CD14-positive monocyte (primary cell): ENCODE data around the gene EPB41L4A. TPM values are rescaled to one million over a fixed set of nuclear protein-coding genes. Genes with fewer than 3 reads are reported as not detected.

ENCODE experiments used
- DNase-seq, 3 donors: peaks; one replicate each; pipeline ENCODE4 v3.0.0-alpha.2; 2011 to 2022
- H2AFZ ChIP-seq: 2 replicates; pipeline ENCODE4 v1.6.0; 2012; ENCODE audit warnings: mild to moderate bottlenecking, low read depth, low read length, inconsistent platforms; ENCODE audit not compliant: insufficient read depth, poor library complexity, severe bottlenecking
- H3K27ac ChIP-seq, 2 donors: 1 replicate in 1 of 2; 2 replicates in 1 of 2; pipeline ENCODE4 v1.5.1; 2012 to 2013; ENCODE audit warnings: low read length in 2 of 2, control low read depth in 1 of 2, inconsistent platforms in 1 of 2, low read depth in 1 of 2, mild to moderate bottlenecking in 1 of 2
- H3K27me3 ChIP-seq, 2 donors: one replicate each; pipeline versions ENCODE4 v1.6.0 to v1.6.1; 2011 to 2013; ENCODE audit warnings: low read length in 2 of 2; ENCODE audit not compliant: control insufficient read depth in 2 of 2, insufficient read depth in 2 of 2
- H3K36me3 ChIP-seq, 2 donors: replicated peaks in 1 of 2; 1 replicate in 1 of 2; 2 replicates in 1 of 2; pipeline versions ENCODE4 v1.5.1 to v1.6.1; 2012 to 2013; ENCODE audit warnings: low read length in 2 of 2, control low read depth in 1 of 2, inconsistent platforms in 1 of 2, mild to moderate bottlenecking in 1 of 2; ENCODE audit not compliant: insufficient read depth in 2 of 2, control insufficient read depth in 1 of 2
- H3K4me1 ChIP-seq, 2 donors: 1 replicate in 1 of 2; 2 replicates in 1 of 2; pipeline versions ENCODE4 v1.5.1 to v1.6.1; 2012 to 2013; ENCODE audit warnings: low read length in 2 of 2, control low read depth in 1 of 2, inconsistent platforms in 1 of 2, mild to moderate bottlenecking in 1 of 2, moderate library complexity in 1 of 2; ENCODE audit not compliant: insufficient read depth in 2 of 2, control insufficient read depth in 1 of 2
- H3K4me2 ChIP-seq: replicated peaks from 2 replicates; pipeline ENCODE3; 2012; ENCODE audit warnings: low read length, moderate library complexity, mild to moderate bottlenecking; ENCODE audit not compliant: poor library complexity, severe bottlenecking; ENCODE audit errors: extremely low read depth
- H3K4me3 ChIP-seq, 3 experiments: fragments of 200-600 bp in 1 of 3; sonication (generic) in 1 of 3; replicated peaks in 1 of 3; 1 replicate in 2 of 3; 2 replicates in 1 of 3; pipeline ENCODE4 v1.5.1; 2011 to 2013; ENCODE audit warnings: low read length in 3 of 3, mild to moderate bottlenecking in 3 of 3, control low read depth in 2 of 3, low read depth in 2 of 3, inconsistent platforms in 1 of 3, moderate library complexity in 1 of 3
- H3K79me2 ChIP-seq: 2 replicates; pipeline ENCODE4 v1.6.0; 2012; ENCODE audit warnings: mild to moderate bottlenecking, control low read depth, inconsistent platforms, low read length, moderate library complexity; ENCODE audit not compliant: insufficient read depth
- H3K9ac ChIP-seq: 2 replicates; pipeline ENCODE4 v1.6.0; 2017; ENCODE audit warnings: low read length, mild to moderate bottlenecking; ENCODE audit not compliant: insufficient read depth, poor library complexity, severe bottlenecking
- H3K9me3 ChIP-seq, 2 donors: replicated peaks in 1 of 2; 1 replicate in 1 of 2; 2 replicates in 1 of 2; pipeline versions ENCODE4 v1.5.1 to v1.6.1; 2012 to 2013; ENCODE audit warnings: low read length in 2 of 2, control low read depth in 1 of 2; ENCODE audit not compliant: control insufficient read depth in 1 of 2, insufficient read depth in 1 of 2
- H4K20me1 ChIP-seq: 2 replicates; pipeline ENCODE4 v1.6.0; 2012; ENCODE audit warnings: mild to moderate bottlenecking, low read length, control low read depth, moderate library complexity; ENCODE audit not compliant: insufficient read depth
- H3K27ac Mint-ChIP-seq, 7 donors: one replicate each; pipeline ENCODE4 v1.8.0; 2020; ENCODE audit warnings: mild to moderate bottlenecking in 7 of 7, mixed read lengths in 7 of 7, moderate library complexity in 6 of 7, inconsistent platforms in 2 of 7
- H3K27me3 Mint-ChIP-seq, 3 donors: one replicate each; pipeline ENCODE4 v1.8.0; 2021 to 2022; ENCODE audit warnings: low read depth in 3 of 3, mild to moderate bottlenecking in 3 of 3, mixed read lengths in 3 of 3, moderate library complexity in 3 of 3, inconsistent platforms in 1 of 3
- H3K36me3 Mint-ChIP-seq, 2 donors: one replicate each; pipeline ENCODE4 v1.8.0; 2020; ENCODE audit warnings: mixed read lengths in 2 of 2, inconsistent platforms in 1 of 2, mild to moderate bottlenecking in 1 of 2
- H3K4me1 Mint-ChIP-seq: one replicate; pipeline ENCODE4 v1.8.0; 2020; ENCODE audit warnings: mild to moderate bottlenecking, mixed read lengths
- H3K4me3 Mint-ChIP-seq, 2 donors: one replicate each; pipeline ENCODE4 v1.8.0; 2020; ENCODE audit warnings: mild to moderate bottlenecking in 2 of 2, mixed read lengths in 2 of 2, moderate library complexity in 1 of 2
- H3K9me3 Mint-ChIP-seq, 7 donors: one replicate each; pipeline ENCODE4 v1.8.0; 2020 to 2022; ENCODE audit warnings: mixed read lengths in 7 of 7, mild to moderate bottlenecking in 6 of 7, moderate library complexity in 6 of 7, inconsistent platforms in 2 of 7
- WGBS: methylation state at CpG from one replicate; pipeline ENCODE4 v1.1.5; 2013; ENCODE audit warnings: missing lambda C conversion rate; ENCODE audit not compliant: insufficient coverage; 5-methylcytosine and 5-hydroxymethylcytosine counted together
- intact Hi-C, 2 donors: fragments of 100-400 bp; cut with micrococcal nuclease; formaldehyde crosslinking; loops; one replicate each; pipeline versions ENCODE4 v1.15.0 to v1.15.1; 2023
- polyA plus RNA-seq, 3 donors: library from polyadenylated mRNA; depleted of rRNA in 1 of 3; unstranded in 2 of 3; stranded (reverse) in 1 of 3; fragments of 300-500 nt in 2 of 3; fragments of >200 nt in 1 of 3; fragmentation: Illumina TruSeq in 2 of 3; gene quantifications; 1 replicate in 2 of 3; 2 replicates in 1 of 3; pipeline ENCODE4 v1.2.3, GENCODE V29; 2012 to 2021
- TF ChIP-seq, protein P1 (sequence below): fragments of 200-600 bp; IDR thresholded peaks from one replicate; pipeline ENCODE4 v1.8.0; 2022; ENCODE audit warnings: antibody characterized with exemption, mild to moderate bottlenecking

Gene EPB41L4A
- polyA plus RNA-seq, 3 donors, result 0.01 to 0.05 TPM; not detected in 1

DNA sequence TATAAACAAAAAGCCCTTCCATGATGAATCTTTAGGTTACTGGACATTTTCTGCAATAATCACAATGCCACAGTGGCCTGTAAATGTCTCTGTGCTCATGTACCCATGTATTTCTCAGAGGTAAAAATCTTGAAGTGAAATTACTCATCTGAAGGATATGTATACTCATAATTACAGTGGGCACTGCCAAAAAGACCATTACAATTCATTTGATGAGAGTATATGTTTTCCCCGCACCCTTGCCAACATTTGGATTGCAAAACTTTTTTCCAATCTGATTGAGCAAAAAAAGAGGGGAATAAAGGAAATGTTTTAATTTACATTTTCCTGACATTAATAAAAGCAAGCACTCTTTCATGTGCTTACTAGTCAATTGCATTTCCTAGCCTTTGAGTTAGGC, 110.5 kb downstream of the EPB41L4A start:
- Mint-ChIP-seq H3K27me3 (peaks cover 1 to 2% (median 1%) of the 10 kb centered on the region in 3 donors), H3K4me1 (no peaks in the 10 kb centered on the region), H3K9me3 (peaks cover 0 to 4% (median 0%) of the 10 kb centered on the region in 7 donors), H3K36me3 (no peaks in the 10 kb centered on the region), H3K27ac (no peak overlapping the region), H3K4me3 (no peak overlapping the region)
- H3K4me1 ChIP-seq, result no peaks in the 10 kb centered on the region
- no peaks in the 10 kb centered on the region for H3K9me3 ChIP-seq
- H3K27me3 ChIP-seq, result no peaks in the 10 kb centered on the region
- H3K9ac ChIP-seq, result no peak overlapping the region
- H3K79me2 ChIP-seq, result no peaks in the 10 kb centered on the region
- intact Hi-C loops, result no loop called here
- TF ChIP-seq, protein P1, sequence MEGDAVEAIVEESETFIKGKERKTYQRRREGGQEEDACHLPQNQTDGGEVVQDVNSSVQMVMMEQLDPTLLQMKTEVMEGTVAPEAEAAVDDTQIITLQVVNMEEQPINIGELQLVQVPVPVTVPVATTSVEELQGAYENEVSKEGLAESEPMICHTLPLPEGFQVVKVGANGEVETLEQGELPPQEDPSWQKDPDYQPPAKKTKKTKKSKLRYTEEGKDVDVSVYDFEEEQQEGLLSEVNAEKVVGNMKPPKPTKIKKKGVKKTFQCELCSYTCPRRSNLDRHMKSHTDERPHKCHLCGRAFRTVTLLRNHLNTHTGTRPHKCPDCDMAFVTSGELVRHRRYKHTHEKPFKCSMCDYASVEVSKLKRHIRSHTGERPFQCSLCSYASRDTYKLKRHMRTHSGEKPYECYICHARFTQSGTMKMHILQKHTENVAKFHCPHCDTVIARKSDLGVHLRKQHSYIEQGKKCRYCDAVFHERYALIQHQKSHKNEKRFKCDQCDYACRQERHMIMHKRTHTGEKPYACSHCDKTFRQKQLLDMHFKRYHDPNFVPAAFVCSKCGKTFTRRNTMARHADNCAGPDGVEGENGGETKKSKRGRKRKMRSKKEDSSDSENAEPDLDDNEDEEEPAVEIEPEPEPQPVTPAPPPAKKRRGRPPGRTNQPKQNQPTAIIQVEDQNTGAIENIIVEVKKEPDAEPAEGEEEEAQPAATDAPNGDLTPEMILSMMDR, result no peak
- no peak overlapping the region for H2AFZ ChIP-seq
- no peaks in the 10 kb centered on the region for H3K36me3 ChIP-seq
- H3K27ac ChIP-seq, result no peak overlapping the region
- no peak overlapping the region for H3K4me3 ChIP-seq
- no peak overlapping the region for H3K4me2 ChIP-seq
- no peaks in the 10 kb centered on the region for H4K20me1 ChIP-seq
- no CpG with 5 or more reads among the region's 1 CpG for WGBS
- no peak for DNase-seq

DNA sequence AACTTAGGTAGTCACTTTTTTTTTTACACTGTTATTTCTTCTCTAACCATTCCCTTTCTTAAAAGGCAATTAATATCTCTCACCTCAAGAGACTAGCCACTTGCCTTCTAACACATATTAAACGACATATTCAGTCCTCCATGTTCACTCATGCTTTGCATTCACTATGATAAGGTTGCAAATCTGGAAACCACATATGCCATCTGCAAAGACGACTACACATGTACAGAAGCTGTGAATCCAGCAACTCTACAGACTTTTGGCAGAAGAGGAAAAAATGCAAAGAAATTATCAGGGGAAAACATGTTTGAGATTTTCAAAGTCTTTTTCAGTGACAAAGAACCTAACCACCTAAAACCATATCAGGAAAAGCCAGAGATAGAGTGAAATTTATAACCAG, 112.1 kb downstream of the EPB41L4A start:
- H3K4me1 Mint-ChIP-seq, result no peaks in the 10 kb centered on the region
- Histone ChIP-seq H3K27ac (no peak overlapping the region), H2AFZ (no peak overlapping the region), H3K4me2 (no peak overlapping the region), H3K9me3 (no peaks in the 10 kb centered on the region), H3K27me3 (no peaks in the 10 kb centered on the region), H3K4me3 (no peak overlapping the region), H3K4me1 (no peaks in the 10 kb centered on the region), H3K9ac (no peak overlapping the region), H3K79me2 (no peaks in the 10 kb centered on the region), H3K36me3 (no peaks in the 10 kb centered on the region), H4K20me1 (no peaks in the 10 kb centered on the region)
- H3K4me3 Mint-ChIP-seq, result no peak overlapping the region
- no peak for DNase-seq
- no peak overlapping the region for H3K27ac Mint-ChIP-seq
- TF ChIP-seq, protein P1, result no peak
- intact Hi-C loops, result no loop called here
- H3K27me3 Mint-ChIP-seq, result peaks cover 1 to 3% (median 2%) of the 10 kb centered on the region in 3 donors
- WGBS, result 89% methylated on average over 1 of the region's 2 CpGs
- no peaks in the 10 kb centered on the region for H3K36me3 Mint-ChIP-seq
- H3K9me3 Mint-ChIP-seq, result no peaks in the 10 kb centered on the region
